ENCODE data around the gene CD300E. TPM values are rescaled to one million over a fixed set of nuclear protein-coding genes. Genes with fewer than 3 reads are reported as not detected.
"Not testable (repeated sequence)": the region's sequence is repeated elsewhere in the genome, so short reads cannot be mapped to it uniquely, and the experiment has no call there.

Gene CD300E
- total and polyA plus RNA-seq, 7 donors, result 0.09 to 0.50 (median 0.24) TPM; not detected in 1

DNA sequence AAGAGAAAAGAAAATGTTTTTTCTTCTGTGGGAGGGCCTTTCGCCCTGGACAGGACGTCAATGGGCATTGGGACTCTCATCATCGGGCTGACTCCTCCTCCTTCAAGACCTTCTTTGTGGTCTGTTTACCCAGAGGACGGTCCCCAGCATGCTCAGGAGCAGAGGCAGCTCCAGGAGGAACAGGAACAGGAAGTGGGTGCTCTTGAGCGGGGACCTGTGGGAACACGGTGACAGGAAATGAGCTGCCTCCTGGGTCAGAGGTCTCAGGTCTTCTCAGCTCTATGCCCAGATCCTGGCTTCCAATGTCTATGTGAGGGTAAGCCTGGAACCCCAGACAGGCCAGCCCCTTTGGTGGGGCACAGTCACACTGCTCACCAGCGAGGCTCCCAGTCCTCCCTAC, 43.6 kb downstream of the CD300E start:
- H3K4me1 ChIP-seq, result no peaks in the 10 kb centered on the region
- H3K36me3 ChIP-seq (ENCODE audit: insufficient read depth in 1 of 2, low read depth in 1 of 2), result no peaks in the 10 kb centered on the region
- peaks cover 0 to 7% (median 0%) of the 10 kb centered on the region in 3 donors for H3K27me3 ChIP-seq (ENCODE audit: insufficient read depth in 3 of 3, low read length in 2 of 3)
- no peak for DNase-seq
- H3K9me3 ChIP-seq, result no peaks in the 10 kb centered on the region
- no peak overlapping the region for H3K27ac ChIP-seq
- intact Hi-C loops (cut with DNase I), result no loop called here
- no peak for ATAC-seq
- 49 to 68% (median 62%) methylated on average over 6 to 7 of the region's 7 CpGs for WGBS, 3 donors
- H3K4me3 ChIP-seq, result no peak overlapping the region
- TF ChIP-seq, protein P1, sequence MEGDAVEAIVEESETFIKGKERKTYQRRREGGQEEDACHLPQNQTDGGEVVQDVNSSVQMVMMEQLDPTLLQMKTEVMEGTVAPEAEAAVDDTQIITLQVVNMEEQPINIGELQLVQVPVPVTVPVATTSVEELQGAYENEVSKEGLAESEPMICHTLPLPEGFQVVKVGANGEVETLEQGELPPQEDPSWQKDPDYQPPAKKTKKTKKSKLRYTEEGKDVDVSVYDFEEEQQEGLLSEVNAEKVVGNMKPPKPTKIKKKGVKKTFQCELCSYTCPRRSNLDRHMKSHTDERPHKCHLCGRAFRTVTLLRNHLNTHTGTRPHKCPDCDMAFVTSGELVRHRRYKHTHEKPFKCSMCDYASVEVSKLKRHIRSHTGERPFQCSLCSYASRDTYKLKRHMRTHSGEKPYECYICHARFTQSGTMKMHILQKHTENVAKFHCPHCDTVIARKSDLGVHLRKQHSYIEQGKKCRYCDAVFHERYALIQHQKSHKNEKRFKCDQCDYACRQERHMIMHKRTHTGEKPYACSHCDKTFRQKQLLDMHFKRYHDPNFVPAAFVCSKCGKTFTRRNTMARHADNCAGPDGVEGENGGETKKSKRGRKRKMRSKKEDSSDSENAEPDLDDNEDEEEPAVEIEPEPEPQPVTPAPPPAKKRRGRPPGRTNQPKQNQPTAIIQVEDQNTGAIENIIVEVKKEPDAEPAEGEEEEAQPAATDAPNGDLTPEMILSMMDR (IDR thresholded peaks at IDR 0.05), result no peak

DNA sequence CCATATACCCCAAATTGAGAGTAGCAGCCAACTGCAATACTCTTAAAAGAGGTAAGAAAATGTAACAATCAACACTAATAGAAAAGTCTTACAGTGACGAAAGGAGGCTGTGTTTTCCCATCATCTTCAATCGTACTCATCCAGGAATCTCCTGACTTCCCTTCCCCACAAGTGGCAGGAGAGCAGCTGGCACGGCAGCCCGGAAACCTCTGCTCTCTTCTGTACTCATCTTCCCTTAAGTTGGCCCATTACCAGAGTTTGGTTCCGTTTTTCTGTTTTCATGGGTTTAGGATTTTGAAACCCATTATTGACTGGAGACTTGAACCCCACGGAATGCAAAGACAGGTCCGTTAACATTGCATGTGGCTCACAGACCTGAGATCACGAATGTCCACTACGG, 44.6 kb downstream of the CD300E start:
- ATAC-seq, result no peak
- no peaks in the 10 kb centered on the region for H3K4me1 ChIP-seq
- no peaks in the 10 kb centered on the region for H3K9me3 ChIP-seq
- intact Hi-C loops (cut with DNase I), result no loop called here
- no peak overlapping the region for H3K4me3 ChIP-seq
- no peak overlapping the region for H3K27ac ChIP-seq
- WGBS, 3 donors, result 63 to 73% (median 73%) methylated on average over 9 of the region's 9 CpGs
- H3K36me3 ChIP-seq (ENCODE audit: insufficient read depth in 1 of 2, low read depth in 1 of 2), result no peaks in the 10 kb centered on the region
- TF ChIP-seq, protein P1 (IDR thresholded peaks at IDR 0.05), result no peak
- H3K27me3 ChIP-seq (ENCODE audit: insufficient read depth in 3 of 3, low read length in 2 of 3), result peaks cover 0 to 7% (median 0%) of the 10 kb centered on the region in 3 donors
- no peak for DNase-seq

DNA sequence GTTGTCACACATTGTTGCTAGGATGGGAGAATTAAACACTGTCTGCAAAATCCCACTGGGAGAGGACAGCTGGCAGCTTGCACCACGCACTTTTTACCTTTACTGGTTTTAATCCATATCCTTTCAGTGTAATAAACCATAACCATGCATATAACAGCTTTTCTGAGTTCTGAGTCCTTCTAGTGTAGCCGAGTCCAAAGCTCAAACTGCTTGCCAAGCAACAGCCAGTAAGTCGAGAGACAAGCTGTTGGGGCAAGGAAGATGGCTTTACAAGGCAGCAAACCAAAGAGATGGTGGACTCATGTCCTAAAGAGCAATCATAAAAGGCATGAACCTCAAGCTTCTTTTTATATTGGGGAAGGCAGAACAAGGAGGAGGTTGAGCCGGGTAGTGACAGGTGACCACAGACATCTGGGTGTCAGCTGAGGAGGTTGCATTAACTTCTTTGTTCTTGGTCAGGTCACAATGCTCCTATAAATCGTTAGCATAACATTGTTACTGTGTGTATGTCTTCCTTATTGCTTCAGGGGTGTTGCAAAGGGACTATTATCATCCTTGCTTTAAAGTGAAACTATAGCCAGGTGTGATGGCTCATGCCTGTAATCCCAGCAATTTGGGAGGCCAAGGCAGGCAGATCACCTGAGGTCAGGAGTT, 48.9 kb downstream of the CD300E start:
- no peak overlapping the region for H3K4me3 ChIP-seq
- no peaks in the 10 kb centered on the region for H3K9me3 ChIP-seq
- H3K27ac ChIP-seq, result no peak overlapping the region
- WGBS, 3 donors, result 37 to 44% (median 38%) methylated on average over 5 of the region's 5 CpGs
- peaks cover 0 to 7% (median 0%) of the 10 kb centered on the region in 3 donors for H3K27me3 ChIP-seq (ENCODE audit: insufficient read depth in 3 of 3, low read length in 2 of 3)
- intact Hi-C loops (cut with DNase I), result no loop called here
- no peak for ATAC-seq
- no peaks in the 10 kb centered on the region for H3K4me1 ChIP-seq
- H3K36me3 ChIP-seq (ENCODE audit: insufficient read depth in 1 of 2, low read depth in 1 of 2), result no peaks in the 10 kb centered on the region
- TF ChIP-seq, protein P1 (IDR thresholded peaks at IDR 0.05), result no peak
- no peak for DNase-seq

DNA sequence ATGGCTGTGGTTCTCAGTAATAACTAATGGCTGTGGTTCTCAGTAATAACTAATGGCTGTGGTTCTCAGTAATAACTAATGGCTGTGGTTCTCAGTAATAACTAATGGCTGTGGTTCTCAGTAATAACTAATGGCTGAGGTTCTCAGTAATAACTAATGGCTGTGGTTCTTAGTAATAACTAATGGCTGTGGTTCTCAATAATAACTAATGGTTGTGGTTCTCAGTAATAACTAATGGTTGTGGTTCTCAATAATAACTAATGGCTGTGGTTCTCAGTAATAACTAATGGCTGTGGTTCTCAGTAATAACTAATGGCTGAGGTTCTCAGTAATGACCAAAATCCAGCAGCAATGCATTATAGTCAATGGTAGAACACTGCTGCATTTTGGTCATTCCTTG, 49.9 kb downstream of the CD300E start:
- DNase-seq; H3K9me3 ChIP-seq; H3K27ac ChIP-seq; H3K4me3 ChIP-seq; H3K4me1 ChIP-seq; ATAC-seq; H3K36me3 ChIP-seq (ENCODE audit: insufficient read depth in 1 of 2, low read depth in 1 of 2); H3K27me3 ChIP-seq (ENCODE audit: insufficient read depth in 3 of 3, low read length in 2 of 3); intact Hi-C loops (cut with DNase I): not testable (repeated sequence)

DNA sequence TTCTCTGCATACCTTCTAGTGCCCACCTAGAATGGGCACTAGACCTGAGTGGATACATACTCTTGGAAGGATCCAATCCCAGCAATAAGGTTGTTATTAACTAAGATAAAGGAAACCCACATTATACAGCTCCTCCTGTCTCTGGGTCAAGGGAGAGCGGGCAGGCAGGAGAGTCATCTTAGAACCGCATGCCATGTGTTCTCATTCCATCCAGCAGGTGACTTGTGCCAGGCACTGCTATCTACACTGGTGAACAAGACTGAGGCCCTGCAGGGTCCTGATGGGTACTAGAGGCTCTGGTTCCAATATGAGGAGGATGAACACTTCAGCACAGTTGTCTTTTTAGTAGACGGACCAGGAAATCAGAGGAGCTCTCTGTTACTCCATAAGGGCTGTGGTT, 50.4 kb downstream of the CD300E start:
- WGBS, 3 donors, result 77 to 86% (median 77%) methylated on average over 3 of the region's 3 CpGs
- Histone ChIP-seq H3K27me3 (ENCODE audit: insufficient read depth in 3 of 3, low read length in 2 of 3) (peaks cover 0 to 5% (median 0%) of the 10 kb centered on the region in 3 donors), H3K27ac (no peak overlapping the region), H3K4me1 (no peaks in the 10 kb centered on the region), H3K9me3 (no peaks in the 10 kb centered on the region), H3K4me3 (no peak overlapping the region), H3K36me3 (ENCODE audit: insufficient read depth in 1 of 2, low read depth in 1 of 2) (no peaks in the 10 kb centered on the region)
- intact Hi-C loops (cut with DNase I), result no loop called here
- TF ChIP-seq, protein P1 (IDR thresholded peaks at IDR 0.05), result no peak
- ATAC-seq (no peak), DNase-seq (no peak)
